ENCODE results near the gene NFE2L3.
"Not testable (repeated sequence)": the region's sequence is repeated elsewhere in the genome, so short reads cannot be mapped to it uniquely, and the experiment has no call there.

Gene NFE2L3

GRCh38 chr7:26151953-26152781, at the start of gene NFE2L3:
Gene NFE2L3 (plus strand): TSS chr7:26152198. CDS start chr7:26152499, 301 bp downstream.
- peak; percentile 82 for DNase-seq

GRCh38 chr7:26103596-26103995, 48.4 kb upstream of the NFE2L3 start:
- no peak for DNase-seq

GRCh38 chr7:26105236-26105635, 46.8 kb upstream of the NFE2L3 start:
- DNase-seq = no peak

GRCh38 chr7:26105931-26106330, 46.1 kb upstream of the NFE2L3 start:
- no peak for DNase-seq

- DNase-seq = no peak
Observed at GRCh38 chr7:26112203-26112740, 39.7 kb upstream of the NFE2L3 start.

- DNase-seq = no peak
Observed at GRCh38 chr7:26115650-26116049, 36.3 kb upstream of the NFE2L3 start.

- DNase-seq = no peak
Observed at GRCh38 chr7:26117142-26117807, 34.7 kb upstream of the NFE2L3 start.

- DNase-seq = no peak
Observed at GRCh38 chr7:26117970-26118369, 34.0 kb upstream of the NFE2L3 start.

GRCh38 chr7:26122745-26123144, 29.3 kb upstream of the NFE2L3 start:
- DNase-seq = no peak

- not testable (repeated sequence) for DNase-seq
Observed at GRCh38 chr7:26124775-26125174, 27.2 kb upstream of the NFE2L3 start.

GRCh38 chr7:26127411-26127810, 24.6 kb upstream of the NFE2L3 start:
- DNase-seq = no peak

GRCh38 chr7:26131056-26131589, 20.9 kb upstream of the NFE2L3 start:
- DNase-seq = no peak

GRCh38 chr7:26135076-26135475, 16.9 kb upstream of the NFE2L3 start:
- DNase-seq = no peak

- no peak for DNase-seq
Observed at GRCh38 chr7:26135551-26135950, 16.4 kb upstream of the NFE2L3 start.

GRCh38 chr7:26136831-26137230, 15.2 kb upstream of the NFE2L3 start:
- DNase-seq = no peak

- DNase-seq = no peak
Observed at GRCh38 chr7:26140380-26140779, 11.6 kb upstream of the NFE2L3 start.

- DNase-seq = no peak
Observed at GRCh38 chr7:26141077-26141476, 10.9 kb upstream of the NFE2L3 start.

GRCh38 chr7:26143298-26144048, 8.5 kb upstream of the NFE2L3 start:
- no peak for DNase-seq

GRCh38 chr7:26144184-26145080, 7.6 kb upstream of the NFE2L3 start:
- DNase-seq = no peak

- no peak for DNase-seq
Observed at GRCh38 chr7:26145238-26145637, 6.8 kb upstream of the NFE2L3 start.

- DNase-seq = no peak
Observed at GRCh38 chr7:26147030-26147429, 5.0 kb upstream of the NFE2L3 start.
